Measurements from ENCODE around the gene CD8B2. TPM values are rescaled to one million over a fixed set of nuclear protein-coding genes. Genes with fewer than 3 reads are reported as not detected.

The CD8B2 gene
- total and polyA plus RNA-seq, 2 donors (not counting 1 experiment from before 2014, with no cell fraction given), result not detected

DNA sequence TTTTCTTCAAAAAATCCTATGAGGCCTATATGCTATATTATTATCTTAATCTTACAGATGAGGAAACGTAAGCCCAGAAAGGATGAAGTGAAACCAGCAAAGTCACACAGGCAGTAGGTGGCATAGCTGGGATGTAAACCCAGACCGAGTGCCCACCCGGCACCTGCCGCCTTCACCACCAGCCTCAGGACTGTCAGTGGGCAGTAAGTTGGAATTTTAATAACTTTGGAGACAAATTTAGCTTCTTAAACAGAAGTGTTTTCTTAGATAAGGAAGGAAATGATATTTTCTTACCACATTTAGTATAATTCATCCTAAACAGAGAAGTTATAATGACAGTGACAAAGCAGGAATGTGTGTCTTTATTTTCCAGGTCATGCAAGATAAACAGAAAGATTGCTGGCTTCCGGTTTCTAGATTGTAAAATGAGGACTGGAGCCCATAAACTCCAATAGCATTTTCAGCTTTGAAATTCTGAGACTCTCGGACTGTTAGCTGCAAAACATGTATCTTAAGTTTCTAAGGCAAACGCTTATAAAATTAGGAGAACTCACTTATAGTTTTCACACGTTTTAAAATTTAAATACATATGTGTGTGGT, 59.3 kb downstream of the CD8B2 start:
- no peaks in the 10 kb centered on the region for H3K79me2 ChIP-seq (ENCODE audit: control insufficient read depth, insufficient read depth, low read length)
- H3K9me3 Mint-ChIP-seq (ENCODE audit: insufficient read depth), result no peaks in the 10 kb centered on the region
- TF ChIP-seq EZH2 (IDR thresholded peaks at IDR 0.05; ENCODE audit: borderline replicate concordance, insufficient read depth, low read depth, low read length, poor library complexity, severe bottlenecking), result no peak
- TF ChIP-seq, protein P1, sequence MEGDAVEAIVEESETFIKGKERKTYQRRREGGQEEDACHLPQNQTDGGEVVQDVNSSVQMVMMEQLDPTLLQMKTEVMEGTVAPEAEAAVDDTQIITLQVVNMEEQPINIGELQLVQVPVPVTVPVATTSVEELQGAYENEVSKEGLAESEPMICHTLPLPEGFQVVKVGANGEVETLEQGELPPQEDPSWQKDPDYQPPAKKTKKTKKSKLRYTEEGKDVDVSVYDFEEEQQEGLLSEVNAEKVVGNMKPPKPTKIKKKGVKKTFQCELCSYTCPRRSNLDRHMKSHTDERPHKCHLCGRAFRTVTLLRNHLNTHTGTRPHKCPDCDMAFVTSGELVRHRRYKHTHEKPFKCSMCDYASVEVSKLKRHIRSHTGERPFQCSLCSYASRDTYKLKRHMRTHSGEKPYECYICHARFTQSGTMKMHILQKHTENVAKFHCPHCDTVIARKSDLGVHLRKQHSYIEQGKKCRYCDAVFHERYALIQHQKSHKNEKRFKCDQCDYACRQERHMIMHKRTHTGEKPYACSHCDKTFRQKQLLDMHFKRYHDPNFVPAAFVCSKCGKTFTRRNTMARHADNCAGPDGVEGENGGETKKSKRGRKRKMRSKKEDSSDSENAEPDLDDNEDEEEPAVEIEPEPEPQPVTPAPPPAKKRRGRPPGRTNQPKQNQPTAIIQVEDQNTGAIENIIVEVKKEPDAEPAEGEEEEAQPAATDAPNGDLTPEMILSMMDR (IDR thresholded peaks at IDR 0.05), result no peak
- POLR2A ChIA-PET, result no interaction called here
- no peak overlapping the region for H3K27ac ChIP-seq (ENCODE audit: low read length in 2 of 2)
- H3K27ac Mint-ChIP-seq, result no peak overlapping the region
- CTCF ChIA-PET, result interaction anchor here (0.8 to 1.9 kb wide), 6 partner anchors 9 to 1177 kb away, joined by 3 to 10 read pairs (median 4); no protein-coding TSS in a partner anchor
- intact Hi-C loops (cut with micrococcal nuclease), result no loop called here
- no peaks in the 10 kb centered on the region for H4K20me1 ChIP-seq (ENCODE audit: control insufficient read depth, insufficient read depth, low read length, poor library complexity, severe bottlenecking)
- H3K27me3 ChIP-seq (replicated peaks in 1 of 4; ENCODE audit: control extremely low read depth in 1 of 4, control insufficient read depth in 3 of 4, insufficient read depth in 4 of 4, low read length in 3 of 4), result peaks cover 0 to 16% (median 0%) of the 10 kb centered on the region in 4 experiments
- H3K9me3 ChIP-seq (ENCODE audit: control extremely low read depth in 1 of 3, control insufficient read depth in 2 of 3, insufficient read depth in 1 of 3, low read length in 2 of 3), result no peaks in the 10 kb centered on the region
- H3K4me3 Mint-ChIP-seq, result no peak overlapping the region
- no CpG with 5 or more reads among the region's 8 CpGs for WGBS (ENCODE audit: insufficient coverage)
- ATAC-seq (ENCODE audit: low read depth), result no peak
- H3K36me3 ChIP-seq (replicated peaks in 1 of 2; ENCODE audit: control extremely low read depth in 1 of 2, control insufficient read depth in 1 of 2, extremely low read depth in 1 of 2, insufficient read depth in 2 of 2, low read length in 1 of 2), result no peaks in the 10 kb centered on the region
- H2AFZ ChIP-seq (ENCODE audit: insufficient read depth, low read depth, low read length, poor library complexity, severe bottlenecking), result no peak overlapping the region
- H3K27me3 Mint-ChIP-seq, result peaks cover 42% of the 10 kb centered on the region
- no peak overlapping the region for H3K9ac ChIP-seq (ENCODE audit: low read length)
- H3K4me1 Mint-ChIP-seq, result peaks cover 3% of the 10 kb centered on the region
- no peak overlapping the region for H3K4me2 ChIP-seq (replicated peaks; ENCODE audit: low read depth, low read length, poor library complexity, severe bottlenecking)
- peaks cover 3 to 4% of the 10 kb centered on the region in 2 donors for H3K4me1 ChIP-seq (ENCODE audit: control insufficient read depth in 2 of 2, insufficient read depth in 2 of 2, low read length in 2 of 2)
- H3K4me3 ChIP-seq (ENCODE audit: control extremely low read depth in 1 of 5, extremely low read depth in 1 of 5, insufficient read depth in 1 of 5, low read depth in 2 of 5, low read length in 4 of 5), result no peak overlapping the region
- DNase-seq, result no peak

- Histone ChIP-seq H3K79me2 (ENCODE audit: control insufficient read depth, insufficient read depth, low read length) (no peaks in the 10 kb centered on the region), H3K36me3 (replicated peaks in 1 of 2; ENCODE audit: control extremely low read depth in 1 of 2, control insufficient read depth in 1 of 2, extremely low read depth in 1 of 2, insufficient read depth in 2 of 2, low read length in 1 of 2) (no peaks in the 10 kb centered on the region), H3K4me1 (ENCODE audit: control insufficient read depth in 2 of 2, insufficient read depth in 2 of 2, low read length in 2 of 2) (peaks cover 3 to 4% of the 10 kb centered on the region in 2 donors), H3K4me2 (replicated peaks; ENCODE audit: low read depth, low read length, poor library complexity, severe bottlenecking) (no peak overlapping the region), H3K9ac (ENCODE audit: low read length) (no peak overlapping the region), H2AFZ (ENCODE audit: insufficient read depth, low read depth, low read length, poor library complexity, severe bottlenecking) (no peak overlapping the region), H3K27me3 (replicated peaks in 1 of 4; ENCODE audit: control extremely low read depth in 1 of 4, control insufficient read depth in 3 of 4, insufficient read depth in 4 of 4, low read length in 3 of 4) (peaks cover 0 to 16% (median 0%) of the 10 kb centered on the region in 4 experiments), H4K20me1 (ENCODE audit: control insufficient read depth, insufficient read depth, low read length, poor library complexity, severe bottlenecking) (no peaks in the 10 kb centered on the region), H3K9me3 (ENCODE audit: control extremely low read depth in 1 of 3, control insufficient read depth in 2 of 3, insufficient read depth in 1 of 3, low read length in 2 of 3) (no peaks in the 10 kb centered on the region), H3K27ac (ENCODE audit: low read length in 2 of 2) (no peak overlapping the region), H3K4me3 (ENCODE audit: control extremely low read depth in 1 of 5, extremely low read depth in 1 of 5, insufficient read depth in 1 of 5, low read depth in 2 of 5, low read length in 4 of 5) (no peak overlapping the region)
- intact Hi-C loops (cut with micrococcal nuclease), result no loop called here
- no peak for ATAC-seq (ENCODE audit: low read depth)
- Mint-ChIP-seq H3K27me3 (peaks cover 37% of the 10 kb centered on the region), H3K4me1 (peaks cover 3% of the 10 kb centered on the region), H3K27ac (no peak overlapping the region), H3K9me3 (ENCODE audit: insufficient read depth) (no peaks in the 10 kb centered on the region), H3K4me3 (no peak overlapping the region)
- 79% methylated on average over 10 of the region's 14 CpGs for WGBS (ENCODE audit: insufficient coverage)
- TF ChIP-seq, protein P1 (IDR thresholded peaks at IDR 0.05), result no peak
- TF ChIP-seq EZH2 (IDR thresholded peaks at IDR 0.05; ENCODE audit: borderline replicate concordance, insufficient read depth, low read depth, low read length, poor library complexity, severe bottlenecking), result no peak
- DNase-seq, result no peak
- ChIA-PET POLR2A (no interaction called here), CTCF (interaction anchor here (0.8 to 1.9 kb wide), 4 partner anchors 9 to 1178 kb away, joined by 3 to 10 read pairs (median 4); no protein-coding TSS in a partner anchor)
Measured at GRCh38 chr2:106547164-106547903, 60.2 kb downstream of the CD8B2 start.
